Duodenal mucosa (tissue), 2 donors: ENCODE measurements around the gene MEX3B.

Experiments used
- H3K27ac ChIP-seq: one replicate; pipeline ENCODE4 v1.7.0; 2013; ENCODE audit warnings: low read depth, low read length
- H3K27me3 ChIP-seq, 2 donors: one replicate each; pipeline ENCODE4 v1.7.0; 2013; ENCODE audit warnings: low read length in 2 of 2, control low read depth in 1 of 2; ENCODE audit not compliant: insufficient read depth in 2 of 2, control insufficient read depth in 1 of 2
- H3K36me3 ChIP-seq, 2 donors: one replicate each; pipeline ENCODE4 v1.7.0; 2013; ENCODE audit warnings: low read length in 2 of 2, control low read depth in 1 of 2; ENCODE audit not compliant: insufficient read depth in 2 of 2, control insufficient read depth in 1 of 2
- H3K4me1 ChIP-seq, 2 donors: one replicate each; pipeline ENCODE4 v1.7.0; 2013; ENCODE audit warnings: low read length in 2 of 2, control low read depth in 1 of 2; ENCODE audit not compliant: insufficient read depth in 2 of 2, control insufficient read depth in 1 of 2
- H3K4me3 ChIP-seq, 2 donors: one replicate each; pipeline ENCODE4 v1.7.0; 2013; ENCODE audit warnings: low read length in 2 of 2, low read depth in 1 of 2
- H3K9ac ChIP-seq, 2 donors: one replicate each; pipeline ENCODE4 v1.7.0; 2013; ENCODE audit warnings: low read length in 2 of 2, low read depth in 1 of 2
- H3K9me3 ChIP-seq, 2 donors: one replicate each; pipeline ENCODE4 v1.7.0; 2013; ENCODE audit warnings: low read length in 2 of 2, control low read depth in 1 of 2; ENCODE audit not compliant: control insufficient read depth in 1 of 2

Gene MEX3B

DNA sequence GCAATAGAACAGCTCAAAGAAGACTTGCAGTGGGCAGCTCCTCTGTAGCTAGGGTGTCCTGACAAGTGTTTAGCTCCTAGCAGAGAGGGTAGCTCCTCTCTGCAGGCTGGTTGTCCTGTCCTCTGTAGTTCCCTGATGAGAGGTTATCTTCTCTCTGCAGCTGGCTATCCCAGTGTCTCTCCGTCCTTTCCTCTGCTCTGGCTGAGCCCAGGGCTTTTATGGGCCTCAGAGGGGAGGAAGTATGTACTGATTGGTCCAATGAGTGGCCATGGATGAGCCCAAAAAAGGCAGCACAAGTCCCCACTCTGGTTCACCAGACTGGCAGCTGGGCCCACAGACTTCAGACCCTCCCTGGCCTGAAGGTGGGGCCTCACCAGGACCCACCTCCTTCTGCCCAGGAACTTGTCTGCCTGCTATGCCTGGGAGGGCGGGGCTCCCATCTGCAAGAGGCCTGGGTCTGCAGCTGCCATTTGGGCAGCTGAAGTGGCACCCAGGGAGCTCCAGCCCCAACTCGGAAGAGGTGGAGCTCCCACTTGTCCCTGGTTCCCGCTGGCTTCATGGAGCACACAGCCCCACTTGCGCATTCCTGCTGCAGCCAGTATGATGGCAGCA is 27.2 kb upstream of the MEX3B start:
- H3K27ac ChIP-seq = no peak overlapping the region
- H3K4me3 ChIP-seq = no peak overlapping the region
- H3K9ac ChIP-seq = no peak overlapping the region
- H3K36me3 ChIP-seq = no peaks in the 10 kb centered on the region
- H3K27me3 ChIP-seq = no peaks in the 10 kb centered on the region
- H3K9me3 ChIP-seq = no peaks in the 10 kb centered on the region
- H3K4me1 ChIP-seq = no peaks in the 10 kb centered on the region

DNA sequence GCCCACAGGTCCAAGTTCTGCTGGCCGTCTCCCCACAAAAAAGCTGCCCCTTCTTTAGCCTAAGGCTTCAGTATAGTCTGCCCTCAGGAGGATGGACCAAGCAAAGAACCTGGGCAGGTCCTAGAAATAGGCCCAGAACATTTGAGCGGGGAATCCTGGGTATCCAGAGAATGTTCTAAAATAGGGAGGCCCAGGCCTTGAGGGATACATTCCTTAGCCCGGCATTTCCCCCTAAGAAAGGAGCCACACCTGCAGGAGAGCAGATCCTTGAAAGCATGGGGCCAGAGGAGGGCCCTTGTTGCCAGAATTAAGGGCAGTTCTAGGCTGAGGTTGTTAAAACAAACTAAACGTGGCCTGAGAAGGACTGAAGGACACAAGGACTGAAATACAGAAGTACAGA is 20.6 kb upstream of the MEX3B start:
- H3K27ac ChIP-seq = no peak overlapping the region

DNA sequence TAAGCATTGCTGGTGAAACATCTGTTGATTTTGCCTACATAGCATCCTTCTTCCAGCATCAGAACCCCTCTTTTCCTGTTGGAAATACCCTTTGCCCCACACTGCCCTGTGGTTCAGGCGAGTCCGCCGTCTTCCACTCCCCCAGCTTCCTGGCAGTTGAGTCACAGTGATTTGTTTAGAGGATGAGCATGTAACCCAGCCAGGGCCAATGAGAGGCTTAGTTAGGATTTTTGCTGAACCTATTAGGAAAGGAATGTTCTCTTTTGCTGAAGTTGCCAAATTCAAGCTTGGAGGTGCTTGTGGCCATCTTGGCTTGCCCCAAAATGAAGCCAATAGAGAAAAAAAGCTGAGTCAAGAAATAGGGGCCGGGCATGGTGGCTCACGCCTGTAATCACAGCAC is 19.0 kb upstream of the MEX3B start:
- no peaks in the 10 kb centered on the region for H3K4me1 ChIP-seq
- no peaks in the 10 kb centered on the region for H3K36me3 ChIP-seq
- no peak overlapping the region for H3K27ac ChIP-seq
- peaks cover 10% of the 10 kb centered on the region in 2 donors for H3K27me3 ChIP-seq
- H3K9me3 ChIP-seq = no peaks in the 10 kb centered on the region
- H3K9ac ChIP-seq = no peak overlapping the region
- no peak overlapping the region for H3K4me3 ChIP-seq

More for the DNA sequence above, 20.6 kb upstream of the MEX3B start:
- no peaks in the 10 kb centered on the region for H3K9me3 ChIP-seq
- no peak overlapping the region for H3K9ac ChIP-seq
- H3K27me3 ChIP-seq = peaks cover 7% of the 10 kb centered on the region in 2 donors
- no peaks in the 10 kb centered on the region for H3K4me1 ChIP-seq
- no peaks in the 10 kb centered on the region for H3K36me3 ChIP-seq
- H3K4me3 ChIP-seq = no peak overlapping the region

- no peaks in the 10 kb centered on the region for H3K9me3 ChIP-seq
- no peak overlapping the region for H3K9ac ChIP-seq
- H3K27ac ChIP-seq = no peak overlapping the region
- peaks cover 18 to 21% of the 10 kb centered on the region in 2 donors for H3K27me3 ChIP-seq
- no peaks in the 10 kb centered on the region for H3K4me1 ChIP-seq
- no peak overlapping the region for H3K4me3 ChIP-seq
- no peaks in the 10 kb centered on the region for H3K36me3 ChIP-seq
These were observed 16.9 kb upstream of the MEX3B start for GRCh38 chr15:82062479-82063454.

GRCh38 chr15:82060817-82061216 is 15.0 kb upstream of the MEX3B start:
- no peaks in the 10 kb centered on the region for H3K9me3 ChIP-seq
- no peaks in the 10 kb centered on the region for H3K36me3 ChIP-seq
- no peak overlapping the region for H3K27ac ChIP-seq
- H3K27me3 ChIP-seq = peaks cover 34 to 39% of the 10 kb centered on the region in 2 donors
- no peak overlapping the region for H3K4me3 ChIP-seq
- H3K4me1 ChIP-seq = no peaks in the 10 kb centered on the region
- H3K9ac ChIP-seq = no peak overlapping the region

DNA sequence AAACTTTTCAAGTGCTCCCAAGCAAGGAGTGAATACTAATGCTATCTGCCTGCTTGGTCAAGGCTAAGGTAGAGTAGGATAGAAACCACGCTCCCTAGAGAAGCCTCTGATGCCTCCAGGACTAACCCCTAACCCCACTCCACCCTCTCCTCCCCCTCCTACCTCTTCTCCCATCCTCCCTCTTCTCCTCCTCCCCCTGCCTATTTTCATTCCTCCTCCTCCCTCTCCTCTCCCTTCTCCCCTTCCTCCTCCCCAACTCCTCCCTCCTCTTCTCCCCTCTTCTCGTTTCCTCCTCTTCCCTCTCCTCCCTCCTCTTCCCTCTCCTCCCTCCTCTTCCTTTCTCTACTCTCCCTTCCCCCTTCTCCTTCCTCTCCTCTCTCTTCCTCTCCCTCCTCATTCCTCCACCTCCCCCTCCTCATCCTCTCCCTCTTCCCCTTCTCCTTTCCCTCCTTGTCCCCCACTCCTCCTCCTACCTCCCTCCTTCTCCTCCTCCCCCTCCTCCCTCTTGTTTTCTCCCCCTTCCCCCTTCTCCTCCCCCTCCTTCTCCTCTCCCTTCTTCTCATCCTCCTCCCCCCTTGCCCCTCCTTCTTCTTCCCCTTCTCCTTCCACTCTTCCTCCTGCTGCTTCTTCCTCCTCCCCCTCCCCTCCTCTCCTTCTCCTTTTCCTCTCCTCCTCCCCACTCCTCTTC is 12.8 kb upstream of the MEX3B start:
- H3K27ac ChIP-seq = no peak overlapping the region
- no peak overlapping the region for H3K4me3 ChIP-seq
- H3K4me1 ChIP-seq = no peaks in the 10 kb centered on the region
- H3K27me3 ChIP-seq = peaks cover 34 to 38% of the 10 kb centered on the region in 2 donors
- H3K9me3 ChIP-seq = no peaks in the 10 kb centered on the region
- H3K36me3 ChIP-seq = no peaks in the 10 kb centered on the region
- no peak overlapping the region for H3K9ac ChIP-seq

GRCh38 chr15:82058026-82058425 is 12.2 kb upstream of the MEX3B start:
- peaks cover 32 to 38% of the 10 kb centered on the region in 2 donors for H3K27me3 ChIP-seq

DNA sequence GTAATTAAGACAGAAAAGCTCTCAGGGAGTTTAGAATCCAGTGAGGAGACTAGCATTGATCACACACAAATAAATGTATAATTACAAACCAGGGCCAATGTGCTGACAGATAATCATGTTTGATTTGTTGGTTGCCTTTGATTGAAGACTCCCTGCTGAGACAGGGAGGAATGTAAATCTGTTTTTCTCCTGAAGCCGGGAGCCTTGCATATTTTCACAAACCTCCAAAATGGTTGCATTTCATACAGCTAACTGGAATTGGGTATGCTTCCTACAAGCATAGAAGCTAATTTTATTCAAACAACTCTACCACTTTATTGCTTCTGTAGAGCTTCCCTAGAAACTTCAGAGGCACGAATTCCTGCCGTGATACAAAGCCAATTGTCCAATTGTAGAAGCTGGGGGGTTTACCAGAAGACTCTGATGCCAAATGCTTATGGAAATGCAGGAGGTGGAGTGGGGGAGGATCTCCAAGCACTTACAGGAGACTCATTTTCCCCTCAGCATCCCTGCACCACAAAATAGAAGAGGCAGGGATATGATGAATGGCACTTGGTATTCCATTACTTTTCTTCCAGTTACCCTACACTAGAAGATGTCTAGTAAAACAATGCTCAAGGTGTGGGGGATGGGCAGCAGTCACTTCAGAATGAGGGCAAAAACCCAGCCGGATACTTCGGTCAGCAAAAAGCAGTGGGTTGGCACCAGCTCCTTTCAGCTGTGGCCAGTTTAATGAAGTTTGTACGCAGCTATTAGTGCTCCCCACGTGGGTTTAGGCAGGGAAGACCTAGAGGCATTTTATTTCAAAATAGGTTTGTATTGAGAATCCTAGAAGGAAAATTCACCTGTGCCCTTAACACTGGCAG is 11.4 kb upstream of the MEX3B start:
- Histone ChIP-seq H3K36me3 (no peaks in the 10 kb centered on the region), H3K4me1 (no peaks in the 10 kb centered on the region), H3K9me3 (no peaks in the 10 kb centered on the region), H3K27ac (no peak overlapping the region), H3K9ac (no peak overlapping the region), H3K4me3 (no peak overlapping the region), H3K27me3 (peaks cover 27 to 37% of the 10 kb centered on the region in 2 donors)

More at GRCh38 chr15:82058026-82058425, 12.2 kb upstream of the MEX3B start:
- H3K4me3 ChIP-seq = no peak overlapping the region
- no peaks in the 10 kb centered on the region for H3K4me1 ChIP-seq
- H3K9ac ChIP-seq = no peak overlapping the region
- H3K27ac ChIP-seq = no peak overlapping the region
- H3K9me3 ChIP-seq = no peaks in the 10 kb centered on the region
- H3K36me3 ChIP-seq = no peaks in the 10 kb centered on the region

GRCh38 chr15:82052751-82053150 is 6.9 kb upstream of the MEX3B start:
- Histone ChIP-seq H3K27ac (no peak overlapping the region), H3K9ac (no peak overlapping the region), H3K27me3 (peaks cover 25 to 31% of the 10 kb centered on the region in 2 donors), H3K36me3 (no peaks in the 10 kb centered on the region), H3K4me1 (peaks cover 0 to under 1% of the 10 kb centered on the region in 2 donors), H3K4me3 (no peak overlapping the region), H3K9me3 (no peaks in the 10 kb centered on the region)
